ENCODE measurements around the gene ZFHX3.

The ZFHX3 gene

GRCh38 chr16:73054813-73055482 is 7.0 kb upstream of the ZFHX3 start:
- DNase-seq: peak; percentile 60

- DNase-seq: peak; percentile 27
These were observed 6.5 kb upstream of the ZFHX3 start for GRCh38 chr16:73054498-73054812.

GRCh38 chr16:73054125-73054484 is 6.2 kb upstream of the ZFHX3 start:
- DNase-seq: no peak

- peak; percentile 75 for DNase-seq
These were observed 5.6 kb upstream of the ZFHX3 start for GRCh38 chr16:73053364-73054124.

GRCh38 chr16:73053038-73053363 is 5.1 kb upstream of the ZFHX3 start:
- no peak for DNase-seq

- no peak for DNase-seq
These were observed 4.6 kb upstream of the ZFHX3 start for GRCh38 chr16:73052576-73052975.

GRCh38 chr16:73051961-73052360 is 4.0 kb upstream of the ZFHX3 start:
- DNase-seq: no peak

- DNase-seq: no peak
These were observed 3.3 kb upstream of the ZFHX3 start for GRCh38 chr16:73051226-73051625.

- peak; percentile 53 for DNase-seq
These were observed 2.5 kb upstream of the ZFHX3 start for GRCh38 chr16:73050201-73051099.

- no peak for DNase-seq
These were observed 1.6 kb upstream of the ZFHX3 start for GRCh38 chr16:73049511-73049910.

- DNase-seq: no peak
These were observed 1.2 kb upstream of the ZFHX3 start for GRCh38 chr16:73049091-73049490.

GRCh38 chr16:73048292-73049080 is 558 bp upstream of the ZFHX3 start:
- no peak for DNase-seq

GRCh38 chr16:73047221-73047535 is 750 bp downstream of the ZFHX3 start:
- DNase-seq: no peak

- no peak for DNase-seq
These were observed 1.1 kb downstream of the ZFHX3 start for GRCh38 chr16:73046849-73047214.

GRCh38 chr16:73046202-73046848 is 1.6 kb downstream of the ZFHX3 start:
- DNase-seq: no peak

- no peak for DNase-seq
These were observed 4.0 kb downstream of the ZFHX3 start for GRCh38 chr16:73043828-73044467.

GRCh38 chr16:73042807-73043206 is 5.1 kb downstream of the ZFHX3 start:
- no peak for DNase-seq

- DNase-seq: no peak
These were observed 6.3 kb downstream of the ZFHX3 start for GRCh38 chr16:73041676-73042075.

GRCh38 chr16:73040735-73041402 is 7.1 kb downstream of the ZFHX3 start:
- no peak for DNase-seq

- DNase-seq: peak; percentile 62
These were observed 7.8 kb downstream of the ZFHX3 start for GRCh38 chr16:73040136-73040535.

- DNase-seq: no peak
These were observed 9.9 kb downstream of the ZFHX3 start for GRCh38 chr16:73037845-73038570.

Measured in NCI-H345 (cell line).